Stimulated activated CD8-positive, alpha-beta memory T cell treated with anti-CD3 and anti-CD28 coated beads, Interleukin-12 subunit alpha, Interleukin-12 subunit beta, amount 100 ng/mL, for 1 hour (primary cell): Measurements from ENCODE around the gene MRPL52.
"Not testable (repeated sequence)": the region's sequence is repeated elsewhere in the genome, so short reads cannot be mapped to it uniquely, and the experiment has no call there.

Experiments used
- DNase-seq: peaks from one replicate; pipeline ENCODE4 v3.0.0-alpha.2; 2020; ENCODE audit warnings: low read depth

MRPL52 gene

GRCh38 chr14:22854963-22855724, 25.5 kb downstream of the MRPL52 start:
- no peak for DNase-seq

- no peak for DNase-seq
These were observed 26.7 kb downstream of the MRPL52 start for GRCh38 chr14:22856428-22856827.

- not testable (repeated sequence) for DNase-seq
These were observed 30.7 kb downstream of the MRPL52 start for GRCh38 chr14:22860377-22860776.

- no peak for DNase-seq
These were observed 32.0 kb downstream of the MRPL52 start for GRCh38 chr14:22861651-22862050.

GRCh38 chr14:22864979-22865378, 35.3 kb downstream of the MRPL52 start:
- DNase-seq: no peak

GRCh38 chr14:22865424-22866405, 36.0 kb downstream of the MRPL52 start:
- no peak for DNase-seq

GRCh38 chr14:22866874-22867273, 37.2 kb downstream of the MRPL52 start:
- DNase-seq: no peak

GRCh38 chr14:22870811-22871223, 41.1 kb downstream of the MRPL52 start:
- no peak for DNase-seq

GRCh38 chr14:22871224-22872032, 41.7 kb downstream of the MRPL52 start, which contains the start of gene LRP10:
Gene LRP10, plus strand, starts transcription at chr14:22871740. Its CDS starts 564 bp downstream, at chr14:22872304.
- peak; percentile 67 for DNase-seq

GRCh38 chr14:22872033-22872832, 42.5 kb downstream of the MRPL52 start:
- peak; percentile 62 for DNase-seq

- DNase-seq: no peak
These were observed 43.3 kb downstream of the MRPL52 start for GRCh38 chr14:22872833-22873520.

GRCh38 chr14:22875003-22875747, 45.5 kb downstream of the MRPL52 start:
- no peak for DNase-seq

- DNase-seq: no peak
These were observed 46.1 kb downstream of the MRPL52 start for GRCh38 chr14:22875748-22876319.

GRCh38 chr14:22877000-22877501, 47.4 kb downstream of the MRPL52 start:
- DNase-seq: no peak

- no peak for DNase-seq
These were observed 48.9 kb downstream of the MRPL52 start for GRCh38 chr14:22878271-22879246.

GRCh38 chr14:22882064-22882463, 52.4 kb downstream of the MRPL52 start:
- no peak for DNase-seq

- DNase-seq: no peak
These were observed 53.0 kb downstream of the MRPL52 start for GRCh38 chr14:22882529-22883172.
